Heart left ventricle (tissue), 16 donors: ENCODE measurements around the gene DBR1. TPM values are rescaled to one million over a fixed set of nuclear protein-coding genes. Genes with fewer than 3 reads are reported as not detected.
"Not testable (repeated sequence)": the region's sequence is repeated elsewhere in the genome, so short reads cannot be mapped to it uniquely, and the experiment has no call there.

Experiments
- ATAC-seq, 4 donors: fragments of 200-7000 bp; cut with Tn5 transposase; one replicate each; pipeline ENCODE4 v1.9.1; 2020 to 2022; ENCODE audit warnings: moderate library complexity in 4 of 4, mild to moderate bottlenecking in 3 of 4, moderate number of reproducible peaks in 1 of 4
- DNase-seq, 5 donors: peaks; one replicate each; pipeline ENCODE4 v3.0.0-alpha.2; 2020
- H3K27ac ChIP-seq, 12 donors: fragments of 200-600 bp; sonication (generic) in 4 of 12; one replicate each; pipeline versions ENCODE4 v1.5.0 to v1.8.0; 2016 to 2022; ENCODE audit warnings: mild to moderate bottlenecking in 2 of 12
- H3K27me3 ChIP-seq, 9 donors: fragments of 200-600 bp; sonication (generic) in 2 of 9; one replicate each; pipeline versions ENCODE4 v1.5.1 to v1.8.0; 2016 to 2022; ENCODE audit warnings: mild to moderate bottlenecking in 3 of 9
- H3K36me3 ChIP-seq, 9 donors: fragments of 200-600 bp; sonication (generic) in 2 of 9; one replicate each; pipeline versions ENCODE4 v1.5.0 to v1.8.0; 2018 to 2022; ENCODE audit warnings: mild to moderate bottlenecking in 2 of 9
- H3K4me1 ChIP-seq, 12 donors: fragments of 200-600 bp; sonication (generic) in 4 of 12; one replicate each; pipeline versions ENCODE4 v1.5.0 to v1.8.0; 2016 to 2022; ENCODE audit warnings: mild to moderate bottlenecking in 3 of 12
- H3K4me3 ChIP-seq, 12 donors: fragments of 200-600 bp; sonication (generic) in 4 of 12; one replicate each; pipeline versions ENCODE4 v1.5.0 to v1.8.0; 2017 to 2022; ENCODE audit warnings: mild to moderate bottlenecking in 9 of 12, moderate library complexity in 4 of 12
- H3K9me3 ChIP-seq, 12 donors: fragments of 200-600 bp; sonication (generic) in 4 of 12; one replicate each; pipeline versions ENCODE4 v1.5.0 to v1.8.0; 2016 to 2022; ENCODE audit warnings: mild to moderate bottlenecking in 1 of 12
- CTCF ChIP-seq, 12 donors: fragments of 200-600 bp; sonication (generic) in 4 of 12; IDR thresholded peaks; one replicate each; pipeline versions ENCODE4 v1.5.0 to v1.8.0; 2018 to 2022; ENCODE audit warnings: antibody characterized with exemption in 12 of 12, mild to moderate bottlenecking in 5 of 12
- POLR2A ChIP-seq, 2 donors: fragments of 450-650 bp; IDR thresholded peaks; one replicate each; pipeline ENCODE4 v1.6.1; 2017; ENCODE audit warnings: antibody characterized with exemption in 2 of 2, mild to moderate bottlenecking in 2 of 2, moderate library complexity in 2 of 2
- WGBS, 4 donors: extraction: QIAGEN DNeasy Blood & Tissue Kit in 2 of 4; methylation state at CpG; one replicate each; pipeline versions ENCODE4 v1.1.5 to v1.1.7; 2013 to 2018; 5-methylcytosine and 5-hydroxymethylcytosine counted together
- intact Hi-C, 10 donors: fragments of 100-400 bp; cut with DNase I; formaldehyde crosslinking; loops; one replicate each; pipeline versions ENCODE4 v1.11.1 to v1.14.2; 2022
- polyA plus RNA-seq, 2 donors: library from polyadenylated mRNA; stranded (reverse); fragments of 200-250 nt; gene quantifications; one replicate each; pipeline ENCODE4 v1.2.3, GENCODE V29; 2013
- total RNA-seq, 9 donors: library from RNA; depleted of rRNA in 2 of 9; stranded (reverse); fragments of >200 nt in 2 of 9; fragmentation: NEBNext Ultra II Directional in 3 of 9; extraction: Animal tissue kit (Norgen Biotek cat#: 25700) in 3 of 9; gene quantifications; one replicate each; pipeline versions ENCODE4 v1.1.0 to v1.2.4, GENCODE V29; 2016 to 2023
- donor health status: ischemic (EF 13 %, LVEDD 7.1; RV severe dilation, severe dysfunction).
- donor health status: healthy with polysubstance abuse.
- donor health status: DM: no; HTN: yes; CAD: no.
- donor health status: DM: no; HTN: no; CAD: no.
- donor health status: ischemic (EF 25% LVEDD 6.9; RV normal size, moderate dysfunction).
- donor health status: ischemic (EF 25% LVEDD 5.7; RV mildly dilated, moderate dysfunction).
- donor health status: healthy.
- donor health status: DM: yes; HTN: yes; CAD: no.
- donor health status: ischemic (EF 35%, LVEDD 5.7; RV mildly dilated, moderate dysfunction).
- donor health status: nonischemic (EF 11% LVEDD 7.7; RV severe dilation, severe dysfunction).
- donor health status: DM: yes; HTN: yes; CAD: no.
- donor health status: PGD.
- donor health status: ischemic (EF 29% LVEDD 5.4; RV normal size, mild dysfunction).
- donor health status: nonischemic (EF 23%, LVEDD 6.1; RV moderate dilation, normal function).

The DBR1 gene
- total and polyA plus RNA-seq, 11 donors: 3.2 to 11.0 (median 7.9) TPM

DNA sequence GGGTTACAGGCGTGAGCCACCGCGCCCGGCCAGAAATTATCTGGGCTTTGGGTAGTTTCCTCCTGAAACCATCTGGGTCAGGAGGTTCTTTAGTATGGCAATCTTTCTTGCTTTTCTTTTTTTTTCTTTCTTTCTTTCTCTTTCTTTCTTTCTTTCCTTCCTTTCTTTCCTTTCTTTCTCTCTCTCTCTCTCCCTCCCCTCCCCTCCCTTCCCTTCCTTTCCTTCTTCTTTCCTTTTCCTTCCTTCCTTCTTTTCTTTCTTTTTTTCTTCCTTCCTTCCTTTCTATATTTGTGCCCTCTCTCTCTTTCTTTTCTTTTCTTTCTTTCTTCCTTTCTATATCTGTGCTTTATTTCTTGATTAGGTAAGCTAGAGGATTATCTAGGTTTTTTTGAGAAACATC is 17.0 kb downstream of the DBR1 start:
- Histone ChIP-seq H3K36me3 (peaks cover 0 to 28% (median 24%) of the 10 kb centered on the region in 9 donors), H3K4me3 (no peak overlapping the region), H3K27ac (no peak overlapping the region), H3K27me3 (no peaks in the 10 kb centered on the region), H3K4me1 (no peaks in the 10 kb centered on the region), H3K9me3 (peaks cover 0 to 14% (median 0%) of the 10 kb centered on the region in 12 donors)
- no peak for DNase-seq
- TF ChIP-seq POLR2A (IDR thresholded peaks at IDR 0.05) (no peak), CTCF (IDR thresholded peaks at IDR 0.05) (no peak)
- no peak for ATAC-seq
- WGBS, 4 donors: 91 to 100% (median 94%) methylated on average over 4 of the region's 4 CpGs
- intact Hi-C loops: no loop called here

DNA sequence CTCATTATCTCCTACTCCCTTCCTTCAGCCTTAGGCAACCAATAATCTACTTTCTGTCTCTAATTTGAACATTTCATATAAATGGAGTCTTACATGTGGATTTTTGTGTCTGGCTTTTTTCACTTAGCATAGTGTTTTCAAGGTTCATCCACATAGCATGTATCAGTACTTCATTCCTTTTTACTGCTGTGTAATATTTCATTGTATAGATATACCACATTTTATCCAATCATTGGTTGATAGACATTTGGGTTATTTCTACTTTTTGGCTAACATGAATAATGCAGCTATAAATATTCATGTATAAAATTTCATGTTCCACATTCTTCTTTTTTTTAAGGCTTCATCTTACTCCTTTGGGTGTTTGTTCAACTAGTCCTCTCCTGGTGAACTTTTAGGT is 20.2 kb downstream of the DBR1 start:
- H3K36me3 ChIP-seq: no peaks in the 10 kb centered on the region
- H3K9me3 ChIP-seq: peaks cover 0 to 14% (median 0%) of the 10 kb centered on the region in 12 donors
- DNase-seq (no peak), ATAC-seq (no peak)
- H3K27ac ChIP-seq: no peak overlapping the region
- H3K4me3 ChIP-seq: no peak overlapping the region
- H3K27me3 ChIP-seq: no peaks in the 10 kb centered on the region
- no peak for TF ChIP-seq POLR2A (IDR thresholded peaks at IDR 0.05)
- TF ChIP-seq CTCF (IDR thresholded peaks at IDR 0.05): no peak
- intact Hi-C loops: no loop called here
- no peaks in the 10 kb centered on the region for H3K4me1 ChIP-seq

DNA sequence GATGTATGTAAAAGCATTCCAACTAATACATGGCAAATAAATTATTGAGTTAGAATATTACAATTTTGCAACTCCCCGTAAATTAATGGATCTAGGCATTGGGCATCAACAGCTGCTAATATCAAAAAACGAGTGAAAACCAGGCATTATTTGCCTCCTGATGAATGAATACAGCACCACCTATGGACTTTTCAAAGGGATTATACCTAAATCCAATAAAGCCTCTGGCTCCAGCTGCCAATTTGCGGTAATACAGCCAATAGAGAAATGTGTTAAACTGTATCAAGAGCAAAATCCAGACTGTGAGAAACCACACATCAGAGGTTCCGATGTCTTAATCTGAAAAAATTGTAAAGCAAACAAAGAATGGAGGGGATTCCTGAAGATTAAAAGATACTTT is 26.2 kb downstream of the DBR1 start:
- H3K27ac ChIP-seq: no peak overlapping the region
- intact Hi-C loops: no loop called here
- no peaks in the 10 kb centered on the region for H3K36me3 ChIP-seq
- ATAC-seq (no peak), DNase-seq (no peak)
- H3K4me3 ChIP-seq: no peak overlapping the region
- TF ChIP-seq POLR2A (IDR thresholded peaks at IDR 0.05) (no peak), CTCF (IDR thresholded peaks at IDR 0.05) (no peak)
- H3K4me1 ChIP-seq: no peaks in the 10 kb centered on the region
- no peaks in the 10 kb centered on the region for H3K27me3 ChIP-seq
- 72 to 75% (median 74%) methylated on average over 4 of the region's 4 CpGs for WGBS, 4 donors
- peaks cover 0 to 10% (median 4%) of the 10 kb centered on the region in 12 donors for H3K9me3 ChIP-seq

DNA sequence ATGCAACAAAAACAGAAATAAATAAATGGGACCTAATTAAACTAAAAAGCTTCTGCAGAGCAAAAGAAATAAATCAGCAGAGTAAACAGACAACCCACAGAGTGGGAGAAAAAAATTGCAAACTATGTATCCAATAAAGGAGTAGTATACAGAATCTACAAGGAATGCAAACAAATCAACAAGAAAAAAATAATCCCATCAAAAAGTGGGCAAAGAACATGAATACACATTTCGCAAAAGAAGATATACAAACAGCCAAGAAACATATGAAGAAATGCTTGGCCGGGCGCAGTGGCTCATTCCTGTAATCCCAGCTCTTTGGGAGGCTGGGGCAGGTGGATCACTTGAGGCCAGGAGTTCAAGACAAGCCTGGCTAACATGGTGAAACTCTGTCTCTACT is 32.5 kb downstream of the DBR1 start:
- H3K36me3 ChIP-seq, H3K27ac ChIP-seq, H3K27me3 ChIP-seq, ATAC-seq, intact Hi-C loops, H3K4me3 ChIP-seq, DNase-seq: not testable (repeated sequence)
- Histone ChIP-seq H3K4me1 (peaks cover 0 to 17% (median 0%) of the 10 kb centered on the region in 12 donors), H3K9me3 (peaks cover 0 to 13% (median 2%) of the 10 kb centered on the region in 12 donors)
- WGBS, 4 donors: 92 to 97% (median 95%) methylated on average over 3 of the region's 3 CpGs

DNA sequence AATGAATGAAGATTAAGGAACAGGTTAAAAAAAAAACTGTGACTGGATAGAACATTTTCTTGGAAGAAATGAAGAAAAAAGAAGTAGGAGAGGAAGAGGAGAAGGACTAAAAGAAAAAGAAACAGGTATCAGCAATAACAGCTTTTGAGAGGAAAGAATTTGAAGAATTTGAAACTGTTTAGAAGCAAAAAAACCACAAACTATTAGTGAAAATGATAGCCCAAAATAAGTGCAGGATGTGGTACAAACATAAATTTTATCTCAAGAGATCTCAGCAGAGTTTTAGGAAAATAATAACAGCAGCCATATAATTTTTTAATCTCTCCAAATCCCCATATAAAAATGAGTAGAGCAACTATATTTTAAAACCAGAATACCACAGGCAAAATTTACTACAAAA is 33.8 kb downstream of the DBR1 start:
- no peaks in the 10 kb centered on the region for H3K27me3 ChIP-seq
- peaks cover 0 to 26% (median 0%) of the 10 kb centered on the region in 12 donors for H3K4me1 ChIP-seq
- no peaks in the 10 kb centered on the region for H3K36me3 ChIP-seq
- no peak overlapping the region for H3K27ac ChIP-seq
- no peak for TF ChIP-seq POLR2A (IDR thresholded peaks at IDR 0.05)
- TF ChIP-seq CTCF (IDR thresholded peaks at IDR 0.05): no peak
- peaks cover 0 to 13% (median 2%) of the 10 kb centered on the region in 12 donors for H3K9me3 ChIP-seq
- DNase-seq: no peak
- ATAC-seq: no peak
- H3K4me3 ChIP-seq: no peak overlapping the region
- intact Hi-C loops: no loop called here
